OCI-LY1 (cell line): ENCODE data around the gene S100A12.

Experiments used
- H2AFZ ChIP-seq: fragments of 200-600 bp; sonication (generic), shearing (Covaris generic); 2 replicates; pipeline ENCODE4 v1.6.0; 2014; ENCODE audit warnings: antibody characterized with exemption, mild to moderate bottlenecking, low read length
- H3F3A ChIP-seq: fragments of 200-600 bp; sonication (generic), shearing (Covaris generic); 2 replicates; pipeline ENCODE4 v1.6.0; 2014; ENCODE audit warnings: mild to moderate bottlenecking, antibody characterized with exemption, low read length, moderate library complexity; ENCODE audit not compliant: insufficient read depth
- H3K27ac ChIP-seq: fragments of 200-600 bp; sonication (generic); 2 replicates; pipeline ENCODE4 v1.5.1; 2014; ENCODE audit warnings: low read length, mixed run types, mild to moderate bottlenecking, low read depth; ENCODE audit not compliant: poor library complexity, severe bottlenecking
- H3K27me3 ChIP-seq: fragments of 200-600 bp; sonication (generic); 2 replicates; pipeline ENCODE4 v1.6.0; 2014; ENCODE audit warnings: antibody characterized with exemption, mild to moderate bottlenecking, low read length, moderate library complexity; ENCODE audit not compliant: insufficient read depth
- H3K36me3 ChIP-seq: fragments of 200-600 bp; sonication (generic); 2 replicates; pipeline ENCODE4 v1.6.1; 2014; ENCODE audit warnings: mild to moderate bottlenecking, antibody characterized with exemption, low read length, moderate library complexity, mixed read lengths; ENCODE audit not compliant: insufficient read depth
- H3K4me1 ChIP-seq: fragments of 200-600 bp; sonication (generic); 2 replicates; pipeline ENCODE4 v1.5.1; 2014; ENCODE audit warnings: mild to moderate bottlenecking, low read length, moderate library complexity; ENCODE audit not compliant: insufficient read depth, severe bottlenecking
- H3K4me2 ChIP-seq: fragments of 200-600 bp; sonication (generic), shearing (Covaris generic); 2 replicates; pipeline ENCODE4 v1.6.1; 2014; ENCODE audit warnings: low read length
- H3K4me3 ChIP-seq: fragments of 200-600 bp; sonication (generic); 2 replicates; pipeline ENCODE4 v1.5.1; 2014; ENCODE audit warnings: low read length, low read depth, mild to moderate bottlenecking, mixed read lengths; ENCODE audit not compliant: poor library complexity, severe bottlenecking
- H3K79me2 ChIP-seq: fragments of 200-600 bp; shearing (Covaris generic); 2 replicates; pipeline ENCODE4 v1.6.1; 2016; ENCODE audit warnings: mixed run types, low read length, mixed read lengths; ENCODE audit not compliant: insufficient read depth
- H3K9ac ChIP-seq: fragments of 200-600 bp; sonication (generic), shearing (Covaris generic); 2 replicates; pipeline ENCODE4 v1.6.1; 2014; ENCODE audit warnings: mild to moderate bottlenecking, low read length, mixed read lengths
- H3K9me2 ChIP-seq: fragments of 200-600 bp; sonication (generic), shearing (Covaris generic); 2 replicates; pipeline ENCODE4 v1.6.1; 2014; ENCODE audit warnings: low read depth, mild to moderate bottlenecking, low read length, mixed read lengths
- H3K9me3 ChIP-seq: fragments of 200-600 bp; shearing (Covaris generic); 2 replicates; pipeline ENCODE4 v1.6.1; 2014; ENCODE audit warnings: low read length, mixed read lengths
- H4K20me1 ChIP-seq: fragments of 200-600 bp; sonication (generic), shearing (Covaris generic); 2 replicates; pipeline ENCODE4 v1.6.0; 2016; ENCODE audit warnings: mild to moderate bottlenecking, low read length; ENCODE audit not compliant: insufficient read depth
- CTCF ChIP-seq: fragments of 200-600 bp; sonication (generic), shearing (Covaris generic); IDR thresholded peaks from 2 replicates; pipeline ENCODE4 v1.5.1; 2017; ENCODE audit warnings: mild to moderate bottlenecking, antibody characterized with exemption, low read length, moderate library complexity, mixed read lengths
- EZH2 ChIP-seq: fragments of 200-600 bp; sonication (generic), shearing (Covaris generic); IDR thresholded peaks from 2 replicates; pipeline ENCODE4 v1.8.0; 2017; ENCODE audit warnings: borderline replicate concordance, mixed run types, mild to moderate bottlenecking, antibody characterized with exemption, low read length, moderate library complexity, mixed read lengths

Gene S100A12

DNA sequence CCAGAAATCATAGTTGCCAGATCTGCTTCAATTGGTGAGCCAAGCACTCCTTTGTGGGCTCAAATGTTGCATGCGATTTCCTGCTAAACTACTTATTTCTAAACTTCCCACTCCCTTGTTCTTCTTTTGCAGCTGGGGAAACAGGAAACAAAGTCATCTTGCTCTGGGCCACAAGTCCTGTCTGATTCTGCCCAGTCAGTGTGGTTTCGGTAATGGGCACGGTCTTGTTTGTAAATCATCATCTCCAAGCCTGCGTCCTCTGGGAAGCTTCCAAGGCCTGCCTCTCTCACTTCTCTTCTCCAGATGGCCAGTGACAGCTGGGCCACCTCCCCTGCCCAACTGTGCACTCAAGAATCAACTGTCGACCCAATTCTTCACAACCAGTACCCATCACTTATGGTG, 11.1 kb upstream of the S100A12 start:
- H3K4me1 ChIP-seq = no peaks in the 10 kb centered on the region
- H3K27me3 ChIP-seq = no peaks in the 10 kb centered on the region
- TF ChIP-seq CTCF (no peak), EZH2 (no peak)

GRCh38 chr1:153384958-153385580, 9.6 kb upstream of the S100A12 start:
- no peak overlapping the region for H3K4me3 ChIP-seq
- H3K36me3 ChIP-seq = no peaks in the 10 kb centered on the region
- no peaks in the 10 kb centered on the region for H3K4me1 ChIP-seq
- H3K79me2 ChIP-seq = no peaks in the 10 kb centered on the region
- no peaks in the 10 kb centered on the region for H3F3A ChIP-seq
- H2AFZ ChIP-seq = no peak overlapping the region
- no peaks in the 10 kb centered on the region for H3K27me3 ChIP-seq
- H3K27ac ChIP-seq = no peak overlapping the region
- H3K9me3 ChIP-seq = no peaks in the 10 kb centered on the region
- TF ChIP-seq CTCF (no peak), EZH2 (no peak)
- H3K9ac ChIP-seq = no peak overlapping the region
- H4K20me1 ChIP-seq = no peaks in the 10 kb centered on the region
- H3K9me2 ChIP-seq = no peaks in the 10 kb centered on the region
- H3K4me2 ChIP-seq = no peak overlapping the region

More for the DNA sequence above, 11.1 kb upstream of the S100A12 start:
- H3K27ac ChIP-seq = no peak overlapping the region
- H3F3A ChIP-seq = no peaks in the 10 kb centered on the region
- H3K9me2 ChIP-seq = no peaks in the 10 kb centered on the region
- no peaks in the 10 kb centered on the region for H3K79me2 ChIP-seq
- H4K20me1 ChIP-seq = no peaks in the 10 kb centered on the region
- no peak overlapping the region for H3K4me3 ChIP-seq
- H3K36me3 ChIP-seq = no peaks in the 10 kb centered on the region
- no peak overlapping the region for H3K4me2 ChIP-seq
- H3K9me3 ChIP-seq = no peaks in the 10 kb centered on the region
- H3K9ac ChIP-seq = no peak overlapping the region
- no peak overlapping the region for H2AFZ ChIP-seq

- no peaks in the 10 kb centered on the region for H3K79me2 ChIP-seq
- no peak overlapping the region for H3K4me2 ChIP-seq
- H3K4me1 ChIP-seq = no peaks in the 10 kb centered on the region
- H3K9ac ChIP-seq = no peak overlapping the region
- H3K27me3 ChIP-seq = no peaks in the 10 kb centered on the region
- H3F3A ChIP-seq = no peaks in the 10 kb centered on the region
- no peaks in the 10 kb centered on the region for H3K9me3 ChIP-seq
- H3K27ac ChIP-seq = no peak overlapping the region
- no peaks in the 10 kb centered on the region for H3K9me2 ChIP-seq
- no peaks in the 10 kb centered on the region for H4K20me1 ChIP-seq
- no peak overlapping the region for H3K4me3 ChIP-seq
- no peaks in the 10 kb centered on the region for H3K36me3 ChIP-seq
- TF ChIP-seq CTCF (no peak), EZH2 (no peak)
- H2AFZ ChIP-seq = no peak overlapping the region
Measured at GRCh38 chr1:153380711-153381110, 5.3 kb upstream of the S100A12 start.
